K562 (cell line): Measurements from ENCODE around the gene AOC1.

ENCODE experiments used
- FOXM1 ChIP-seq, 2 experiments: fragments of 450-650 bp in 1 of 2; sonication (generic) in 1 of 2; formaldehyde crosslinking in 1 of 2; IDR thresholded peaks; 2 replicates each; pipeline versions ENCODE4 v1.6.1 to v1.9.0; 2017 to 2022; ENCODE audit warnings: low read depth in 2 of 2, mild to moderate bottlenecking in 2 of 2, missing genetic modification reagents in 1 of 2, moderate library complexity in 1 of 2
- GTF2A2 ChIP-seq: IDR thresholded peaks from 2 replicates; pipeline ENCODE4 v1.6.1; 2016; ENCODE audit warnings: mild to moderate bottlenecking, missing genetic modification characterization, missing compliant biosample characterization
- HNRNPK ChIP-seq: fragments of 200-400 bp; formaldehyde crosslinking; IDR thresholded peaks from one replicate; pipeline ENCODE4 v1.6.1; 2018; ENCODE audit warnings: mild to moderate bottlenecking, low read depth, low read length; ENCODE audit not compliant: poor library complexity, severe bottlenecking
- JUND ChIP-seq, 2 experiments: IDR thresholded peaks; 2 replicates in 1 of 2; 3 replicates in 1 of 2; pipeline ENCODE4 v1.6.1; 2011; ENCODE audit warnings: borderline replicate concordance in 2 of 2, low read depth in 2 of 2, low read length in 2 of 2, improper control_type of control experiment in 1 of 2, missing biosample characterization in 1 of 2, missing genetic modification characterization in 1 of 2, missing genetic modification reagents in 1 of 2
- PHF8 ChIP-seq: fragments of 200-600 bp; sonication (generic); IDR thresholded peaks from 2 replicates; pipeline ENCODE4 v1.6.1; 2012; ENCODE audit warnings: mixed run types, mild to moderate bottlenecking, inconsistent platforms, low read length, moderate library complexity, borderline replicate concordance
- RBBP5 ChIP-seq: fragments of 200-600 bp; sonication (generic); IDR thresholded peaks from 2 replicates; pipeline ENCODE4 v1.6.1; 2012; ENCODE audit warnings: borderline replicate concordance, mild to moderate bottlenecking, low read length, control low read depth, inconsistent platforms; ENCODE audit not compliant: insufficient read depth, poor library complexity, severe bottlenecking
- SIN3A ChIP-seq, 2 experiments: fragments of 150-350 bp in 1 of 2; IDR thresholded peaks; 2 replicates each; pipeline ENCODE4 v1.6.1; 2011 to 2016; ENCODE audit warnings: borderline replicate concordance in 2 of 2, low read depth in 2 of 2, low read length in 2 of 2, mild to moderate bottlenecking in 2 of 2, moderate library complexity in 2 of 2; ENCODE audit not compliant: control insufficient read depth in 1 of 2
- SP1 ChIP-seq: sonication (generic); formaldehyde crosslinking; IDR thresholded peaks from 2 replicates; pipeline ENCODE4 v1.8.1; 2022; ENCODE audit warnings: mild to moderate bottlenecking, missing genetic modification reagents
- TBP ChIP-seq: optimal IDR thresholded peaks from 2 replicates; pipeline ENCODE3; 2011; ENCODE audit warnings: low read depth, low read length, improper control_type of control experiment
- TF ChIP-seq, protein P1 (sequence below): fragments of 450-650 bp; formaldehyde crosslinking; IDR thresholded peaks from 2 replicates; pipeline ENCODE4 v1.4.0; 2022; ENCODE audit warnings: missing genetic modification characterization
- TF ChIP-seq, protein P2 (sequence below), 3 experiments: IDR thresholded peaks in 2 of 3; conservative IDR thresholded peaks in 1 of 3; 2 replicates each; pipeline ENCODE4 v1.5.1; 2011 to 2012; ENCODE audit warnings: low read length in 3 of 3, mild to moderate bottlenecking in 3 of 3, control low read depth in 2 of 3, improper control_type of control experiment in 1 of 3, inconsistent platforms in 1 of 3, low read depth in 1 of 3, mixed read lengths in 1 of 3, moderate library complexity in 1 of 3; ENCODE audit not compliant: insufficient read depth in 2 of 3
- TF ChIP-seq, protein P3 (sequence below): fragments of 250-450 bp; sonication (Bioruptor Pico); IDR thresholded peaks from 2 replicates; pipeline ENCODE4 v1.8.0; 2021; ENCODE audit warnings: mild to moderate bottlenecking, moderate library complexity
- TF ChIP-seq, protein P4 (sequence below): fragments of 250-450 bp; sonication (Bioruptor Pico); IDR thresholded peaks from 2 replicates; pipeline ENCODE4 v1.4.0; 2020; ENCODE audit warnings: mild to moderate bottlenecking

DNA sequence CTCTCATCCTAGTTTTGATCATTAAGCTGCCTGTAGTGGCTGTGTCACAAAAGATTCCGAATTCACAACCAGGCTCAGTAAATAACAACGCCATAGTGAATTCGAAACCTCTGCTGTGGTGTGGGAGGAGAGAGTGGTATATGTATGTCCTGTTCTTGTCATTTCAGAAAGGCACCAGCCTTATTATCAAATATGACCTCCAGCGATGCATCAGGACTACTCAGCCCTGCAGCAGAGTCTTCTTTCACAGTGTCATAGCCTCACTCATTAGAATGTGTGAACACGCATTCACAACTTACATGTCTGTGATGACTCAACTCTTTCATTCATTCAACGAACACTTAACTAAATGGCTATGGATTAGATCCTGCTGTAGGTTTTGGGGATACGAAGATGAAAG, 15.3 kb downstream of the AOC1 start:
- TF ChIP-seq, protein P1, sequence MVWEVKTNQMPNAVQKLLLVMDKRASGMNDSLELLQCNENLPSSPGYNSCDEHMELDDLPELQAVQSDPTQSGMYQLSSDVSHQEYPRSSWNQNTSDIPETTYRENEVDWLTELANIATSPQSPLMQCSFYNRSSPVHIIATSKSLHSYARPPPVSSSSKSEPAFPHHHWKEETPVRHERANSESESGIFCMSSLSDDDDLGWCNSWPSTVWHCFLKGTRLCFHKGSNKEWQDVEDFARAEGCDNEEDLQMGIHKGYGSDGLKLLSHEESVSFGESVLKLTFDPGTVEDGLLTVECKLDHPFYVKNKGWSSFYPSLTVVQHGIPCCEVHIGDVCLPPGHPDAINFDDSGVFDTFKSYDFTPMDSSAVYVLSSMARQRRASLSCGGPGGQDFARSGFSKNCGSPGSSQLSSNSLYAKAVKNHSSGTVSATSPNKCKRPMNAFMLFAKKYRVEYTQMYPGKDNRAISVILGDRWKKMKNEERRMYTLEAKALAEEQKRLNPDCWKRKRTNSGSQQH: no peak
- TF ChIP-seq, protein P2, sequence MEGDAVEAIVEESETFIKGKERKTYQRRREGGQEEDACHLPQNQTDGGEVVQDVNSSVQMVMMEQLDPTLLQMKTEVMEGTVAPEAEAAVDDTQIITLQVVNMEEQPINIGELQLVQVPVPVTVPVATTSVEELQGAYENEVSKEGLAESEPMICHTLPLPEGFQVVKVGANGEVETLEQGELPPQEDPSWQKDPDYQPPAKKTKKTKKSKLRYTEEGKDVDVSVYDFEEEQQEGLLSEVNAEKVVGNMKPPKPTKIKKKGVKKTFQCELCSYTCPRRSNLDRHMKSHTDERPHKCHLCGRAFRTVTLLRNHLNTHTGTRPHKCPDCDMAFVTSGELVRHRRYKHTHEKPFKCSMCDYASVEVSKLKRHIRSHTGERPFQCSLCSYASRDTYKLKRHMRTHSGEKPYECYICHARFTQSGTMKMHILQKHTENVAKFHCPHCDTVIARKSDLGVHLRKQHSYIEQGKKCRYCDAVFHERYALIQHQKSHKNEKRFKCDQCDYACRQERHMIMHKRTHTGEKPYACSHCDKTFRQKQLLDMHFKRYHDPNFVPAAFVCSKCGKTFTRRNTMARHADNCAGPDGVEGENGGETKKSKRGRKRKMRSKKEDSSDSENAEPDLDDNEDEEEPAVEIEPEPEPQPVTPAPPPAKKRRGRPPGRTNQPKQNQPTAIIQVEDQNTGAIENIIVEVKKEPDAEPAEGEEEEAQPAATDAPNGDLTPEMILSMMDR (IDR thresholded peaks at IDR 0.05 in 2 of 3, conservative IDR thresholded peaks at IDR 0.05 in 1 of 3; ENCODE audit: insufficient read depth in 2 of 3, low read depth in 1 of 3, low read length in 3 of 3): no peak
- TF ChIP-seq GTF2A2 (tag): no peak
- TF ChIP-seq SP1 (CRISPR knock-in tag): no peak
- TF ChIP-seq RBBP5: no peak
- no peak for TF ChIP-seq PHF8
- TF ChIP-seq FOXM1 (IDR thresholded peaks at IDR 0.05; ENCODE audit: low read depth): no peak
- TF ChIP-seq FOXM1 (CRISPR knock-in tag; IDR thresholded peaks at IDR 0.05; ENCODE audit: low read depth): no peak
- no peak for TF ChIP-seq SIN3A (IDR thresholded peaks at IDR 0.05; ENCODE audit: borderline replicate concordance in 2 of 2, control insufficient read depth in 1 of 2, low read depth in 2 of 2, low read length in 2 of 2)
- TF ChIP-seq HNRNPK: no peak
- TF ChIP-seq, protein P3, sequence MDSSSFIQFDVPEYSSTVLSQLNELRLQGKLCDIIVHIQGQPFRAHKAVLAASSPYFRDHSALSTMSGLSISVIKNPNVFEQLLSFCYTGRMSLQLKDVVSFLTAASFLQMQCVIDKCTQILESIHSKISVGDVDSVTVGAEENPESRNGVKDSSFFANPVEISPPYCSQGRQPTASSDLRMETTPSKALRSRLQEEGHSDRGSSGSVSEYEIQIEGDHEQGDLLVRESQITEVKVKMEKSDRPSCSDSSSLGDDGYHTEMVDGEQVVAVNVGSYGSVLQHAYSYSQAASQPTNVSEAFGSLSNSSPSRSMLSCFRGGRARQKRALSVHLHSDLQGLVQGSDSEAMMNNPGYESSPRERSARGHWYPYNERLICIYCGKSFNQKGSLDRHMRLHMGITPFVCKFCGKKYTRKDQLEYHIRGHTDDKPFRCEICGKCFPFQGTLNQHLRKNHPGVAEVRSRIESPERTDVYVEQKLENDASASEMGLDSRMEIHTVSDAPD (CRISPR knock-in tag): no peak
- TF ChIP-seq JUND (IDR thresholded peaks at IDR 0.05; ENCODE audit: borderline replicate concordance, low read depth, low read length): no peak
- TF ChIP-seq JUND (tag; IDR thresholded peaks at IDR 0.05; ENCODE audit: borderline replicate concordance, low read depth, low read length): no peak
- TF ChIP-seq, protein P4, sequence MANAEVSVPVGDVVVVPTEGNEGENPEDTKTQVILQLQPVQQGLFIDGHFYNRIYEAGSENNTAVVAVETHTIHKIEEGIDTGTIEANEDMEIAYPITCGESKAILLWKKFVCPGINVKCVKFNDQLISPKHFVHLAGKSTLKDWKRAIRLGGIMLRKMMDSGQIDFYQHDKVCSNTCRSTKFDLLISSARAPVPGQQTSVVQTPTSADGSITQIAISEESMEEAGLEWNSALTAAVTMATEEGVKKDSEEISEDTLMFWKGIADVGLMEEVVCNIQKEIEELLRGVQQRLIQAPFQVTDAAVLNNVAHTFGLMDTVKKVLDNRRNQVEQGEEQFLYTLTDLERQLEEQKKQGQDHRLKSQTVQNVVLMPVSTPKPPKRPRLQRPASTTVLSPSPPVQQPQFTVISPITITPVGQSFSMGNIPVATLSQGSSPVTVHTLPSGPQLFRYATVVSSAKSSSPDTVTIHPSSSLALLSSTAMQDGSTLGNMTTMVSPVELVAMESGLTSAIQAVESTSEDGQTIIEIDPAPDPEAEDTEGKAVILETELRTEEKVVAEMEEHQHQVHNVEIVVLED (CRISPR knock-in tag): no peak
- no peak for TF ChIP-seq TBP
